Upper lobe of left lung (tissue), 6 donors: ENCODE results near the gene PTPRD. TPM values are rescaled to one million over a fixed set of nuclear protein-coding genes. Genes with fewer than 3 reads are reported as not detected.

Source experiments
- ATAC-seq, 2 donors: fragments of 200-7000 bp; cut with Tn5 transposase; one replicate each; pipeline ENCODE4 v1.9.1; 2022; ENCODE audit warnings: mild to moderate bottlenecking in 2 of 2, moderate library complexity in 2 of 2; ENCODE audit not compliant: low FRiP score in 2 of 2
- DNase-seq, 2 donors: peaks; one replicate each; pipeline ENCODE4 v3.0.0-alpha.2; 2019 to 2020
- H3K27ac ChIP-seq, 4 donors: fragments of 200-600 bp; sonication (generic); one replicate each; pipeline ENCODE4 v1.5.1; 2016 to 2019
- H3K27me3 ChIP-seq, 4 donors: fragments of 200-600 bp; sonication (generic); one replicate each; pipeline ENCODE4 v1.5.1; 2017 to 2019
- H3K36me3 ChIP-seq, 4 donors: fragments of 200-600 bp; sonication (generic); one replicate each; pipeline ENCODE4 v1.5.1; 2016 to 2019
- H3K4me1 ChIP-seq, 4 donors: fragments of 200-600 bp; sonication (generic); one replicate each; pipeline ENCODE4 v1.5.1; 2018 to 2019
- H3K4me3 ChIP-seq, 4 donors: fragments of 200-600 bp; sonication (generic); one replicate each; pipeline ENCODE4 v1.5.1; 2017 to 2019; ENCODE audit warnings: mild to moderate bottlenecking in 2 of 4, moderate library complexity in 1 of 4
- H3K9me3 ChIP-seq, 4 donors: fragments of 200-600 bp; sonication (generic); one replicate each; pipeline ENCODE4 v1.5.1; 2018 to 2019
- EP300 ChIP-seq, 4 donors: sonication (generic); formaldehyde crosslinking; IDR thresholded peaks; one replicate each; pipeline ENCODE4 v1.5.1; 2017; ENCODE audit warnings: antibody characterized with exemption in 4 of 4, control low read depth in 2 of 4
- POLR2A ChIP-seq, 4 donors: fragments of 450-650 bp; IDR thresholded peaks; one replicate each; pipeline ENCODE4 v1.5.1; 2016 to 2017; ENCODE audit warnings: antibody characterized with exemption in 4 of 4, mild to moderate bottlenecking in 2 of 4
- POLR2AphosphoS5 ChIP-seq, 2 donors: sonication (generic); formaldehyde crosslinking; IDR thresholded peaks; one replicate each; pipeline ENCODE4 v1.5.1; 2017; ENCODE audit warnings: antibody characterized with exemption in 2 of 2
- WGBS, 2 donors: methylation state at CpG; one replicate each; pipeline ENCODE4 v1.1.5; 2017 to 2018; 5-methylcytosine and 5-hydroxymethylcytosine counted together
- total RNA-seq, 6 donors: library from RNA; depleted of rRNA in 4 of 6; stranded (reverse); fragments of >200 nt in 4 of 6; gene quantifications; one replicate each; pipeline versions ENCODE4 v1.1.0 to v1.2.1, GENCODE V29; 2016 to 2021
- TF ChIP-seq, protein P1 (sequence below), 6 experiments: fragments of 450-650 bp in 4 of 6; fragments of 200-600 bp in 2 of 6; sonication (generic) in 2 of 6; IDR thresholded peaks; one replicate each; pipeline ENCODE4 v1.5.1; 2016 to 2019; ENCODE audit warnings: antibody characterized with exemption in 6 of 6
- donor health status: DM: no; HTN: no; CAD: no; lungs with moderate emphysema.
- donor health status: DM: no; HTN: yes; CAD: no; lungs with severe emphysema.

The PTPRD gene
- total RNA-seq, 6 donors from 2014 or later = 7.4 to 46.1 (median 14.5) TPM

DNA sequence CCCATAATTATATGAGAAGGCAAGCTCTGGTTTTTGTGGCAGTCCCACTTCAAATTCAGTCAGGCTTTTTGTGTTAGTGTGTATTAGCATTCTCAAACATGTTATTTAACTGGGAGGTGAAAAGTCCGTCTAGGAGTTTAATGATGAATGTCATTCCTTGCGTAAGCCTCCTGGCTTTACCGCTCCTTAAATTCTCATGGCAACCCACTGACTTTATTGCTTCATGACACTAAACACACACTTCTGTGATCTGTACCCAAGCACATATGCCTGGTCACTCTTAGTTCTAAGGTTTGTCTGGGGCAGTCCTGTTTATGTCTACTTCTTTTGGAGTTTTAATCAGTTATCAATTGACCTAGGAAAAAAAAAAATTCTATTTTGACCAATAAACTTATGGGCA is 2135.4 kb downstream of the PTPRD start:
- no peak overlapping the region for H3K27ac ChIP-seq
- H3K27me3 ChIP-seq = no peaks in the 10 kb centered on the region
- H3K4me3 ChIP-seq = no peak overlapping the region
- no peak for DNase-seq
- no peaks in the 10 kb centered on the region for H3K4me1 ChIP-seq
- no peaks in the 10 kb centered on the region for H3K36me3 ChIP-seq
- 91 to 98% methylated on average over 3 of the region's 3 CpGs for whole genome bisulfite sequencing, 2 donors
- H3K9me3 ChIP-seq = no peaks in the 10 kb centered on the region
- ATAC-seq = no peak
- TF ChIP-seq POLR2A (IDR thresholded peaks at IDR 0.05) (no peak), POLR2AphosphoS5 (IDR thresholded peaks at IDR 0.05) (no peak), EP300 (IDR thresholded peaks at IDR 0.05) (no peak)
- TF ChIP-seq, protein P1, sequence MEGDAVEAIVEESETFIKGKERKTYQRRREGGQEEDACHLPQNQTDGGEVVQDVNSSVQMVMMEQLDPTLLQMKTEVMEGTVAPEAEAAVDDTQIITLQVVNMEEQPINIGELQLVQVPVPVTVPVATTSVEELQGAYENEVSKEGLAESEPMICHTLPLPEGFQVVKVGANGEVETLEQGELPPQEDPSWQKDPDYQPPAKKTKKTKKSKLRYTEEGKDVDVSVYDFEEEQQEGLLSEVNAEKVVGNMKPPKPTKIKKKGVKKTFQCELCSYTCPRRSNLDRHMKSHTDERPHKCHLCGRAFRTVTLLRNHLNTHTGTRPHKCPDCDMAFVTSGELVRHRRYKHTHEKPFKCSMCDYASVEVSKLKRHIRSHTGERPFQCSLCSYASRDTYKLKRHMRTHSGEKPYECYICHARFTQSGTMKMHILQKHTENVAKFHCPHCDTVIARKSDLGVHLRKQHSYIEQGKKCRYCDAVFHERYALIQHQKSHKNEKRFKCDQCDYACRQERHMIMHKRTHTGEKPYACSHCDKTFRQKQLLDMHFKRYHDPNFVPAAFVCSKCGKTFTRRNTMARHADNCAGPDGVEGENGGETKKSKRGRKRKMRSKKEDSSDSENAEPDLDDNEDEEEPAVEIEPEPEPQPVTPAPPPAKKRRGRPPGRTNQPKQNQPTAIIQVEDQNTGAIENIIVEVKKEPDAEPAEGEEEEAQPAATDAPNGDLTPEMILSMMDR (IDR thresholded peaks at IDR 0.05) = no peak

DNA sequence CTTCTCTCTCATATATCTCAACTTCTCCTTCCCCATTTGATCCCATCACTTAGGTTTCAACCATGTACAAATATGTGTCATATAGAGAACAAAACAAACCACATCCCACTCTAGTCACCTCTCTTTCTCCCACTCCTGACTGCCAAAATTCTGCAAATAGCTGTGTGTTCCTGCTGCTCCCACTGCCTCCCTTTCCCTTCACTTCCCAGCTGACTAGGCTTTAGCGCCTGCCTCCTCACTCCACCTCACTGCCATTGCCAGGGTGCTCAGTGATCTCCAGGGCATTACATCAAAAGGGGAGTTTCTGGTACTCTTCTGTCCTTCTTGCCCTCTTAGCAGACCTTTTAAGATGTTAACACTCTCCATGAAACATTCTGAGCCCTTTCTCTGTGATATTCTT is 2137.9 kb downstream of the PTPRD start:
- Histone ChIP-seq H3K27ac (no peak overlapping the region), H3K36me3 (no peaks in the 10 kb centered on the region), H3K4me1 (no peaks in the 10 kb centered on the region), H3K27me3 (no peaks in the 10 kb centered on the region), H3K4me3 (no peak overlapping the region), H3K9me3 (no peaks in the 10 kb centered on the region)
- WGBS, 2 donors = 95% methylated on average over 1 of the region's 1 CpG
- TF ChIP-seq POLR2AphosphoS5 (IDR thresholded peaks at IDR 0.05) (no peak), EP300 (IDR thresholded peaks at IDR 0.05) (no peak), POLR2A (IDR thresholded peaks at IDR 0.05) (no peak)
- TF ChIP-seq, protein P1 (IDR thresholded peaks at IDR 0.05) = no peak
- no peak for DNase-seq
- ATAC-seq = no peak

DNA sequence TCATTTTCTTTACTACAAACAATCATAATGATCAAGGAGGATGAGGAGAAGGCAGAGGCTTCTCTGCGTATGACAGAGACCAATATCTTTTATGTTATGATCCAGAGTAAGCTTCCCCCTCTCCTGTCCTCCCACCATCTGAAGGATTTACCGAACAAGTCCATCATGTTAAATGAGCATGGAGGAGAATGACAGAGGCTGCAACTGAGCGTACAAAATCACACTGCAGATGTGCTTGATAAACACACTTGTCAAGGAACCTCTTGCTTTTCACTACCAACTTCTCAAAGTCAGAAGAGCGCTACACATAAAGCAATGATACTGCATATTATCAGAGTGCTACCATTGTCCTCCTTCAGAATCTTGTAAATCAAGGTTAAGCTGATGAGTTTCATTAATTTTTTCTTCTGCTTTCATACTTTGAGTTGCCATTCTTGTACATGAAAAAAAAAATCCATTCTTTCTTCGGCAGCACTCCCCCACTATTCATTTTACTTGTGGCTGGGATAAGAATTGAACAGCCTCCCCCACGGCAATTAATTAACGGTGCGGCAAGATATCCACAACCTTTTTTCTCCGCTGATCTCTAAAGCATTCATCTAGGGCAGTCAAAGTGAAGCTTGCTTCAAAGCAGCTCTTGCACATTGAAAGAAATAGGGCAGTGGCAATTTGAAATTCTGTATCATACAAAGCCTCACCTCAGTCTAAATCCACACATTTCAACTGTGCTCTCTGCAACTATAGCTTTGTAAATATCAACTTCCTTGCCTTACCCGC is 2139.4 kb downstream of the PTPRD start:
- ATAC-seq (no peak), DNase-seq (no peak)
- H3K27me3 ChIP-seq = no peaks in the 10 kb centered on the region
- H3K9me3 ChIP-seq = no peaks in the 10 kb centered on the region
- H3K4me1 ChIP-seq = no peaks in the 10 kb centered on the region
- TF ChIP-seq, protein P1 (IDR thresholded peaks at IDR 0.05) = no peak
- no peak for TF ChIP-seq POLR2AphosphoS5 (IDR thresholded peaks at IDR 0.05)
- TF ChIP-seq POLR2A (IDR thresholded peaks at IDR 0.05) = no peak
- no peak for TF ChIP-seq EP300 (IDR thresholded peaks at IDR 0.05)
- no peaks in the 10 kb centered on the region for H3K36me3 ChIP-seq
- no peak overlapping the region for H3K27ac ChIP-seq
- 94 to 95% methylated on average over 10 of the region's 10 CpGs for WGBS, 2 donors
- H3K4me3 ChIP-seq = no peak overlapping the region

DNA sequence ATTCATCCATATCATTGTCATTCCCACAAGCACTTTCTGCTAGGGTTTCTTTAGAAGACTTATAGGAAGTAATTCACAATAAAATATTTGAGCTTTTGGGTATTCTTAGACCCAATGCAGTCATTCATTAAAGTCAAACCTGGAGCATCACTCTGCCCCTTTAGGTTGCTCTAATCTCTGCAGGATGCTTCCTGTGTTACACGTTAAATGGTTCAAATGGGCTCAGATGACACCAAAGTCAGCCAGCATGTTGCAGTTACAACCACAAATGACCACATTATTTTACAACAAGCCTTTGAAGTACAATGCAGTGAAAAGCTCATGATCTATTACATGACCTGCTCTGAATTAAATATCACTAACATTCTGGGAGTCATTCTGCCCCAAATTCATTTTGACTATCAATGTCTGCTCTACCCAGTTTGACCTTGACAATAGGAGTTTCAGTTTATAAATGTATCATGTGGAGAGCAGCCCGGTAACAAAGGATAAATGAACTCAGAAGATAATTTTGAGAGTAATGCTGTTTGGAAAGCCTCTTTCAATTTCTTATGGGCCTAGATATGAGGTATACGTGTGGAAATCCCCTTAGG is 2144.7 kb downstream of the PTPRD start:
- ATAC-seq (no peak), DNase-seq (no peak)
- 83 to 87% methylated on average over 3 of the region's 3 CpGs for WGBS, 2 donors
- no peaks in the 10 kb centered on the region for H3K27me3 ChIP-seq
- H3K4me3 ChIP-seq = no peak overlapping the region
- TF ChIP-seq EP300 (IDR thresholded peaks at IDR 0.05) = no peak
- H3K27ac ChIP-seq = no peak overlapping the region
- H3K9me3 ChIP-seq = no peaks in the 10 kb centered on the region
- H3K36me3 ChIP-seq = no peaks in the 10 kb centered on the region
- H3K4me1 ChIP-seq = no peaks in the 10 kb centered on the region

DNA sequence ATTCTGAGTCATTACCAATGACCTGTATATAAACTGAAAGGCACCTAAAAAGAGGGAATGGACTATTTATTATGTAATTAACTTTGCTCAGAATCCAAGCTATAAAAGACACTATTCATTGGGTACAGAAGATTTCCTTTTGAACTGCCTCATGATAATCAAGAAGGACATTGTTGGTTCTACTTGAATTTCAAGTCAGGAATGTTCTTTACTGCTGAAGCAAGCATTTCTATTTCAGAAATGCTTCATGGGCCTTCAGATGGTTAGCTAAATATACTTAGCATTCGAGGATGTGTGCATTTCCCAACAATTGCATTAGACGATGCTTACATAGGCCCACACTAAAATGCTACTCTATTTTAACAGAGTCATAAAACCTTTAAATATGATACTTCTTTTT is 2155.0 kb downstream of the PTPRD start:
- ATAC-seq (no peak), DNase-seq (no peak)
- Histone ChIP-seq H3K4me1 (no peaks in the 10 kb centered on the region), H3K27me3 (no peaks in the 10 kb centered on the region), H3K36me3 (no peaks in the 10 kb centered on the region), H3K9me3 (no peaks in the 10 kb centered on the region), H3K27ac (no peak overlapping the region), H3K4me3 (no peak overlapping the region)
- 47 to 55% methylated on average over 2 of the region's 2 CpGs for WGBS, 2 donors
- TF ChIP-seq, protein P1 (IDR thresholded peaks at IDR 0.05) = no peak
- no peak for TF ChIP-seq POLR2AphosphoS5 (IDR thresholded peaks at IDR 0.05)
- no peak for TF ChIP-seq POLR2A (IDR thresholded peaks at IDR 0.05)
- TF ChIP-seq EP300 (IDR thresholded peaks at IDR 0.05) = no peak
